Bronchial epithelial cell (primary cell): ENCODE results near the gene MLIP. TPM values are rescaled to one million over a fixed set of nuclear protein-coding genes. Genes with fewer than 3 reads are reported as not detected.
A peak's percentile ranks its signal among the peaks of the same experiment; 100 is the strongest.

Source experiments
- DNase-seq: peaks from one replicate; pipeline ENCODE4 v3.0.0-alpha.2; 2010; ENCODE audit warnings: low read depth
- FAIRE-seq: peaks from 2 replicates; lab custom pipeline; 2011; peaks lifted over from hg19 to GRCh38; lab: Jason Lieb, UNC
- H3K27me3 ChIP-seq: 2 replicates; pipeline ENCODE4 v1.5.1; 2011; ENCODE audit warnings: low read length; ENCODE audit not compliant: control insufficient read depth, insufficient read depth
- H3K36me3 ChIP-seq: 2 replicates; pipeline ENCODE4 v1.5.1; 2011; ENCODE audit warnings: low read length; ENCODE audit not compliant: control insufficient read depth, insufficient read depth
- H3K4me3 ChIP-seq: 2 replicates; pipeline ENCODE4 v1.5.1; 2011; ENCODE audit warnings: mild to moderate bottlenecking, low read depth, low read length, control low read depth
- CTCF ChIP-seq: IDR thresholded peaks from 2 replicates; pipeline ENCODE4 v1.5.1; 2011; ENCODE audit warnings: mild to moderate bottlenecking, moderate library complexity, low read length, control low read depth, inconsistent platforms; ENCODE audit not compliant: insufficient read depth, severe bottlenecking
- total RNA-seq: library from RNA; depleted of rRNA; stranded (reverse); fragments of >200 nt; gene quantifications from 2 replicates; pipeline ENCODE4 v1.2.1, GENCODE V29; 2014

Gene MLIP
- total RNA-seq, 1 donor from 2014 or later, result 0.53 TPM

DNA sequence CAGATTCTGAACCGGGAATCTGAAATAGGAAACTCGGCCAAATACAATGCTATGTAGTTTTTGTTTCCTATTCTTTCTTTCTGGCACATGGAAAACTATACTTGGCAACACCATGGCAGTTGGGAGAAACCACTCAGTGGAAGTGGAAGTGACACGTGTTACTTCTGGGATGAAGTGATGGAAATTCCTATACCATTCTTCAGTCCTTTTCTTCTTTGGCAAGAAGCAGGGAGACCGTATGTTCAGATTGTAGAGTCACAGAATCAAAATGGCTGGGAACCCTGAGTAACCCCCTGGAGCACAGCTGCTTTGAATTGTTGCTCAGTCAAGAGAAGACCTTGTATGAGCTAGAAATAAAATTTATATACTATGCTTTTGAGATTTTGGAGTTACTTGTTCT is 178.2 kb downstream of the MLIP start:
- no peak for DNase-seq
- no peak for TF ChIP-seq CTCF
- no peak for FAIRE-seq
- Histone ChIP-seq H3K36me3 (no peaks in the 10 kb centered on the region), H3K4me3 (no peak overlapping the region), H3K27me3 (no peaks in the 10 kb centered on the region)

- H3K27me3 ChIP-seq, result no peaks in the 10 kb centered on the region
- no peaks in the 10 kb centered on the region for H3K36me3 ChIP-seq
- TF ChIP-seq CTCF, result no peak
- H3K4me3 ChIP-seq, result no peak overlapping the region
- peak; percentile 99 for DNase-seq
- no peak for FAIRE-seq
Measured at GRCh38 chr6:54291146-54291545, 179.9 kb downstream of the MLIP start.

DNA sequence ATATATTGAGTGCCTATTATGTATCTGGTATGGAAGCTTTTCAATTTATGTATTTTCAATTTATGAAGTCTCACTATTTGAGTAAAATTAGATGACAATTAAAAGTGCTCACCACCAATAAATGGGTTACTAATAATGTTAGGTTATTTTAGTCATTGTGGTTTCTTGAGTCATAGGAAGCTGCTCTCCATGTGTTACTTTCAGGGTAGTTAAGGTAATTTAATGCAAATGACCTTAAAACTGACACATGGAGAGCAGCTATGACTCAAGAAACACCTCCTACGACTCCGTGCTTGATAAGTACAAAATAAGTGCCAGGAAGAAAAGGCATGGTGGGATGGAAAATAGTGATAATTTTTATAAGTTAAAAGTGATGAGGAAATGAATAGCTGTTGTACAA is 180.5 kb downstream of the MLIP start:
- no peak overlapping the region for H3K4me3 ChIP-seq
- DNase-seq (peak; percentile 96), FAIRE-seq (no peak)
- H3K27me3 ChIP-seq, result no peaks in the 10 kb centered on the region
- no peak for TF ChIP-seq CTCF
- H3K36me3 ChIP-seq, result no peaks in the 10 kb centered on the region

DNA sequence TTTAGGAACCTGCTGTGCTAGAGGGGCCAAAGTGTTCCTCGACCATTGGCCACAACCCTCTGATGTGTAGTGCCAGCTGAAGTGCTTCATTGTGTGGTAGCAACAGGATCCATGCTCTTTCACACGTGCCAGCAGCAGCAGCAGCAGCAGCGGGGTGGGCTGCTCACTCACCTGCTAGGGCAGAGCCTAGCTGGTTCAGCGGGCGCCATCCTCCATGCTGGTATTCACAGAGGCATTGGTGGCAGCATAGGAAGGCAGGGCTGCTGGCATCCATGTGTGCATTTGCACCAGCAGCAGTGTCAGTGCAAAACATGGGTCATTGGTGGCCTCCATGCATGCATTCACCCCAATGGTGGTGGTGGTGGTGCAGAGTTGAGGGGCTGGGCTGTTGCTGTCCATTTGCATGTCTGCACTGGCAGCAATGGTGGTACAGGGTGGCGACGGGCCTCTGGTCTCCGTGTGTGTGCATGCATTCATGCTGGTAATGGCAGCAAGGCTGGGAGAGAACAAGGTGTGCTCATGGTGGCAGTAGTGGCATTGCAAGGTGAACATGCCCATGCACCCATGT is 183.8 kb downstream of the MLIP start:
- Histone ChIP-seq H3K27me3 (no peaks in the 10 kb centered on the region), H3K36me3 (no peaks in the 10 kb centered on the region), H3K4me3 (no peak overlapping the region)
- TF ChIP-seq CTCF, result no peak
- FAIRE-seq (no peak), DNase-seq (no peak)

GRCh38 chr6:54299542-54300269 is 188.5 kb downstream of the MLIP start:
- Histone ChIP-seq H3K27me3 (no peaks in the 10 kb centered on the region), H3K36me3 (no peaks in the 10 kb centered on the region), H3K4me3 (no peak overlapping the region)
- TF ChIP-seq CTCF, result no peak
- FAIRE-seq (no peak), DNase-seq (peak; percentile 38)

DNA sequence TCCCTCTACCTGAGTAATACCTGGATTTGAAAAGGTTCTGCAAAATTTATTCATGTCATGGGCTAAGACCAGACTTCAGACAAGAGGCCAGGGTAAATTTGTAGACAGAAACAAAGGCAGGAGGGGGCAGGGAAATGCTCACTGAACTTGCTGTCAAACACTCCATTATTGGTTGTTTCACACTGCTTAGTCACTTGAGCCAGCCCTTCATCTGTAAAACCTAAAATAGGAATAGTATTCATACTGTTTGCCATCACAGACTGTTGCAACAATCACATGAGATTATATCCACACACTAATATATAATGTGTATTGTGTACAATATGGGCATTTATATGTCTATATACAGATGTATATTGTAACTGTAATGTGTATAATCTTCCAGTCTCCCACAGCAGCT is 190.5 kb downstream of the MLIP start:
- DNase-seq, result no peak
- H3K36me3 ChIP-seq, result no peaks in the 10 kb centered on the region

More for the DNA sequence above, 190.5 kb downstream of the MLIP start:
- Histone ChIP-seq H3K4me3 (no peak overlapping the region), H3K27me3 (no peaks in the 10 kb centered on the region)
- TF ChIP-seq CTCF, result no peak
- FAIRE-seq, result no peak
